Astrocyte (in vitro differentiated cells and primary cell): Measurements from ENCODE around the gene SUSD6. TPM values are rescaled to one million over a fixed set of nuclear protein-coding genes. Genes with fewer than 3 reads are reported as not detected.

Experiments used
- DNase-seq: peaks from one replicate; pipeline ENCODE4 v3.0.0-alpha.2; 2010; ENCODE audit warnings: low read depth
- FAIRE-seq: peaks from 2 replicates; lab custom pipeline; 2011; peaks lifted over from hg19 to GRCh38; lab: Jason Lieb, UNC
- H2AFZ ChIP-seq: 2 replicates; pipeline ENCODE4 v1.6.0; 2012; ENCODE audit warnings: low read depth, low read length, inconsistent platforms
- H3K27ac ChIP-seq: 2 replicates; pipeline ENCODE4 v1.5.1; 2011; ENCODE audit warnings: low read depth, low read length, inconsistent platforms
- H3K27me3 ChIP-seq: 2 replicates; pipeline ENCODE4 v1.6.0; 2011; ENCODE audit warnings: low read length, inconsistent platforms; ENCODE audit not compliant: insufficient read depth
- H3K36me3 ChIP-seq: 2 replicates; pipeline ENCODE4 v1.5.1; 2011; ENCODE audit warnings: low read length, inconsistent platforms; ENCODE audit not compliant: insufficient read depth
- H3K4me1 ChIP-seq: 2 replicates; pipeline ENCODE4 v1.5.1; 2011; ENCODE audit warnings: low read length, inconsistent platforms; ENCODE audit not compliant: insufficient read depth
- H3K4me2 ChIP-seq: 2 replicates; pipeline ENCODE4 v1.6.0; 2012; ENCODE audit warnings: low read length, inconsistent platforms
- H3K4me3 ChIP-seq: 2 replicates; pipeline ENCODE4 v1.5.1; 2011; ENCODE audit warnings: low read depth, mild to moderate bottlenecking, low read length, inconsistent platforms; ENCODE audit not compliant: insufficient read depth
- H3K79me2 ChIP-seq: 2 replicates; pipeline ENCODE4 v1.6.0; 2012; ENCODE audit warnings: mild to moderate bottlenecking, low read length, inconsistent platforms; ENCODE audit not compliant: insufficient read depth
- H3K9ac ChIP-seq: 2 replicates; pipeline ENCODE4 v1.6.0; 2012; ENCODE audit warnings: mild to moderate bottlenecking, low read length, inconsistent platforms
- H3K9me3 ChIP-seq: 2 replicates; pipeline ENCODE4 v1.5.1; 2012; ENCODE audit warnings: low read depth, mild to moderate bottlenecking, low read length, inconsistent platforms; ENCODE audit not compliant: insufficient read depth
- H4K20me1 ChIP-seq: 2 replicates; pipeline ENCODE4 v1.6.0; 2012; ENCODE audit warnings: low read length, inconsistent platforms; ENCODE audit not compliant: insufficient read depth
- H3K27ac Mint-ChIP-seq: one replicate; pipeline ENCODE4 v1.8.0; 2021; ENCODE audit warnings: mild to moderate bottlenecking, mixed read lengths; ENCODE audit not compliant: unreplicated experiment
- H3K27me3 Mint-ChIP-seq: one replicate; pipeline ENCODE4 v1.8.0; 2021; ENCODE audit warnings: low read depth, mixed read lengths; ENCODE audit not compliant: unreplicated experiment
- H3K36me3 Mint-ChIP-seq: one replicate; pipeline ENCODE4 v1.8.0; 2021; ENCODE audit warnings: low read depth, mixed read lengths; ENCODE audit not compliant: unreplicated experiment
- H3K4me1 Mint-ChIP-seq: one replicate; pipeline ENCODE4 v1.8.0; 2021; ENCODE audit warnings: low read depth, mixed read lengths; ENCODE audit not compliant: unreplicated experiment
- H3K4me3 Mint-ChIP-seq: one replicate; pipeline ENCODE4 v1.8.0; 2021; ENCODE audit warnings: mild to moderate bottlenecking, moderate library complexity, mixed read lengths; ENCODE audit not compliant: unreplicated experiment
- H3K9me3 Mint-ChIP-seq: one replicate; pipeline ENCODE4 v1.8.0; 2021; ENCODE audit warnings: mild to moderate bottlenecking, mixed read lengths; ENCODE audit not compliant: unreplicated experiment
- CTCF ChIP-seq: IDR thresholded peaks from 2 replicates; pipeline ENCODE4 v1.5.1; 2011; ENCODE audit warnings: low read depth, mild to moderate bottlenecking, inconsistent platforms, low read length, moderate library complexity; ENCODE audit not compliant: insufficient read depth
- EZH2 ChIP-seq: IDR thresholded peaks from 2 replicates; pipeline ENCODE4 v1.6.1; 2012; ENCODE audit warnings: mild to moderate bottlenecking, low read length, inconsistent platforms; ENCODE audit not compliant: insufficient read depth
- total RNA-seq: library from RNA; stranded (reverse); gene quantifications from 2 replicates; pipeline ENCODE4 v1.2.1, GENCODE V29; 2021

SUSD6 gene
- total RNA-seq, 1 donor from 2014 or later, result 25.6 TPM

- peaks cover 71% of the 10 kb centered on the region for H4K20me1 ChIP-seq
- DNase-seq (no peak), FAIRE-seq (no peak)
- Mint-ChIP-seq H3K4me3 (no peak overlapping the region), H3K4me1 (peaks cover 24% of the 10 kb centered on the region), H3K9me3 (no peaks in the 10 kb centered on the region), H3K27ac (no peak overlapping the region), H3K36me3 (peaks cover 12% of the 10 kb centered on the region), H3K27me3 (no peaks in the 10 kb centered on the region)
- TF ChIP-seq EZH2 (no peak), CTCF (no peak)
- no peak overlapping the region for H2AFZ ChIP-seq
- H3K4me3 ChIP-seq, result no peak overlapping the region
- H3K36me3 ChIP-seq, result peaks cover 11% of the 10 kb centered on the region
- no peaks in the 10 kb centered on the region for H3K9me3 ChIP-seq
- H3K4me2 ChIP-seq, result no peak overlapping the region
- peaks cover 13% of the 10 kb centered on the region for H3K79me2 ChIP-seq
- H3K4me1 ChIP-seq, result peaks cover 4% of the 10 kb centered on the region
- no peak overlapping the region for H3K9ac ChIP-seq
- H3K27ac ChIP-seq, result no peak overlapping the region
- no peaks in the 10 kb centered on the region for H3K27me3 ChIP-seq
These were observed 88.4 kb downstream of the SUSD6 start for GRCh38 chr14:69699748-69700303.

GRCh38 chr14:69700575-69700974 is 89.2 kb downstream of the SUSD6 start:
- Histone ChIP-seq H3K4me1 (no peaks in the 10 kb centered on the region), H3K79me2 (peaks cover 10% of the 10 kb centered on the region), H3K27ac (no peak overlapping the region), H4K20me1 (peaks cover 64% of the 10 kb centered on the region), H3K9me3 (no peaks in the 10 kb centered on the region), H3K9ac (no peak overlapping the region), H3K4me3 (no peak overlapping the region), H3K4me2 (no peak overlapping the region), H3K27me3 (no peaks in the 10 kb centered on the region), H2AFZ (no peak overlapping the region), H3K36me3 (peaks cover 11% of the 10 kb centered on the region)
- Mint-ChIP-seq H3K27me3 (no peaks in the 10 kb centered on the region), H3K27ac (no peak overlapping the region), H3K9me3 (no peaks in the 10 kb centered on the region), H3K4me1 (peaks cover 17% of the 10 kb centered on the region), H3K4me3 (no peak overlapping the region), H3K36me3 (peaks cover 17% of the 10 kb centered on the region)
- no peak for TF ChIP-seq CTCF
- TF ChIP-seq EZH2, result no peak
- DNase-seq (no peak), FAIRE-seq (no peak)

GRCh38 chr14:69701291-69701690 is 89.9 kb downstream of the SUSD6 start:
- Mint-ChIP-seq H3K36me3 (peaks cover 22% of the 10 kb centered on the region), H3K4me1 (peaks cover 11% of the 10 kb centered on the region), H3K27ac (peak overlapping the region; percentile 38), H3K9me3 (no peaks in the 10 kb centered on the region), H3K27me3 (no peaks in the 10 kb centered on the region), H3K4me3 (no peak overlapping the region)
- H3K27me3 ChIP-seq, result no peaks in the 10 kb centered on the region
- H2AFZ ChIP-seq, result no peak overlapping the region
- H3K79me2 ChIP-seq, result peaks cover 10% of the 10 kb centered on the region
- peaks cover 11% of the 10 kb centered on the region for H3K36me3 ChIP-seq
- H3K27ac ChIP-seq, result no peak overlapping the region
- H3K9ac ChIP-seq, result no peak overlapping the region
- no peaks in the 10 kb centered on the region for H3K9me3 ChIP-seq
- FAIRE-seq (no peak), DNase-seq (no peak)
- H3K4me2 ChIP-seq, result no peak overlapping the region
- no peaks in the 10 kb centered on the region for H3K4me1 ChIP-seq
- peaks cover 57% of the 10 kb centered on the region for H4K20me1 ChIP-seq
- no peak overlapping the region for H3K4me3 ChIP-seq
- no peak for TF ChIP-seq CTCF
- no peak for TF ChIP-seq EZH2
